Activated CD4-positive, alpha-beta T cell treated with anti-CD3 and anti-CD28 coated beads for 24 hours (primary cell): ENCODE data around the gene MYO3A.

Experiments used
- DNase-seq, 2 donors: peaks; one replicate each; pipeline ENCODE4 v3.0.0-alpha.2; 2020; ENCODE audit warnings: low read depth in 2 of 2

MYO3A gene

GRCh38 chr10:26215396-26215934 is 281.4 kb downstream of the MYO3A start:
- DNase-seq, result no peak

- peak; percentile 16 to 30 for DNase-seq
Observed at GRCh38 chr10:26215935-26216584, 282.0 kb downstream of the MYO3A start.

- no peak for DNase-seq
Observed at GRCh38 chr10:26216585-26217395, 282.8 kb downstream of the MYO3A start, which contains the start of gene GAD2. Gene GAD2 (plus strand): TSS chr10:26216774. CDS start chr10:26216810, 36 bp downstream.

- no peak for DNase-seq
Observed at GRCh38 chr10:26217396-26218086, 283.5 kb downstream of the MYO3A start.

- no peak for DNase-seq
Observed at GRCh38 chr10:26219676-26220075, 285.6 kb downstream of the MYO3A start.

GRCh38 chr10:26220901-26221300 is 286.9 kb downstream of the MYO3A start:
- DNase-seq, result no peak

- no peak for DNase-seq
Observed at GRCh38 chr10:26221541-26221940, 287.5 kb downstream of the MYO3A start.

- DNase-seq, result no peak
Observed at GRCh38 chr10:26222563-26222962, 288.5 kb downstream of the MYO3A start.

GRCh38 chr10:26225322-26225721 is 291.3 kb downstream of the MYO3A start:
- no peak for DNase-seq

GRCh38 chr10:26227786-26228185 is 293.8 kb downstream of the MYO3A start:
- no peak for DNase-seq

GRCh38 chr10:26232174-26232573 is 298.1 kb downstream of the MYO3A start:
- DNase-seq, result no peak

GRCh38 chr10:26235761-26236160 is 301.7 kb downstream of the MYO3A start:
- no peak for DNase-seq

GRCh38 chr10:26238378-26238777 is 304.3 kb downstream of the MYO3A start:
- no peak for DNase-seq

- DNase-seq, result no peak
Observed at GRCh38 chr10:26242706-26243350, 308.8 kb downstream of the MYO3A start.

GRCh38 chr10:26243351-26243720 is 309.3 kb downstream of the MYO3A start:
- DNase-seq, result no peak

- DNase-seq, result no peak
Observed at GRCh38 chr10:26249681-26250080, 315.7 kb downstream of the MYO3A start.

- DNase-seq, result no peak
Observed at GRCh38 chr10:26251925-26252324, 317.9 kb downstream of the MYO3A start.

GRCh38 chr10:26254616-26255015 is 320.6 kb downstream of the MYO3A start:
- DNase-seq, result no peak

GRCh38 chr10:26259341-26259740 is 325.3 kb downstream of the MYO3A start:
- DNase-seq, result no peak
